Measurements from ENCODE around the gene ECE2.

DNA sequence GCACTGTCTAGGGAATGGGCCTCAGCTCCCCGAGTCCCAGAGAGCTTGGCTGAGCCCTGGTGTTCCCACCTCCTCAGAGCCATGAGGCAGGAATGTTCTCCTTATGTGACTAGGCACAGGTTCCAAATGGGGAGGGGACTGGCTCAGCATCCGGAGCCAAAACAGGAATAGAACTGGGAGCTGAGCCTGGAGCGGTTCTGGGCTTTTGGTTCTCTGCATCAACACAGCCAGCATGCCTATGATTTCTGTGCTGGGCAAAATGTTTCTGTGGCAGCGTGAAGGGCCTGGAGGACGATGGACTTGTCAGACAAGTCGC, 61.5 kb downstream of the ECE2 start, which contains the start of gene FAM131A:
- TF ChIP-seq, protein P1, sequence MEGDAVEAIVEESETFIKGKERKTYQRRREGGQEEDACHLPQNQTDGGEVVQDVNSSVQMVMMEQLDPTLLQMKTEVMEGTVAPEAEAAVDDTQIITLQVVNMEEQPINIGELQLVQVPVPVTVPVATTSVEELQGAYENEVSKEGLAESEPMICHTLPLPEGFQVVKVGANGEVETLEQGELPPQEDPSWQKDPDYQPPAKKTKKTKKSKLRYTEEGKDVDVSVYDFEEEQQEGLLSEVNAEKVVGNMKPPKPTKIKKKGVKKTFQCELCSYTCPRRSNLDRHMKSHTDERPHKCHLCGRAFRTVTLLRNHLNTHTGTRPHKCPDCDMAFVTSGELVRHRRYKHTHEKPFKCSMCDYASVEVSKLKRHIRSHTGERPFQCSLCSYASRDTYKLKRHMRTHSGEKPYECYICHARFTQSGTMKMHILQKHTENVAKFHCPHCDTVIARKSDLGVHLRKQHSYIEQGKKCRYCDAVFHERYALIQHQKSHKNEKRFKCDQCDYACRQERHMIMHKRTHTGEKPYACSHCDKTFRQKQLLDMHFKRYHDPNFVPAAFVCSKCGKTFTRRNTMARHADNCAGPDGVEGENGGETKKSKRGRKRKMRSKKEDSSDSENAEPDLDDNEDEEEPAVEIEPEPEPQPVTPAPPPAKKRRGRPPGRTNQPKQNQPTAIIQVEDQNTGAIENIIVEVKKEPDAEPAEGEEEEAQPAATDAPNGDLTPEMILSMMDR (IDR thresholded peaks at IDR 0.05): no peak
- TF ChIP-seq POLR2A (IDR thresholded peaks at IDR 0.05): no peak

Data from thyroid gland (tissue), 4 donors.